SK-N-MC (cell line): ENCODE measurements around the gene TGOLN2.
"Not testable (repeated sequence)": the region's sequence is repeated elsewhere in the genome, so short reads cannot be mapped to it uniquely, and the experiment has no call there.

Experiments
- EZH2 ChIP-seq: fragments of 200-600 bp; sonication (generic); IDR thresholded peaks from one replicate; pipeline ENCODE4 v1.6.1; 2017; ENCODE audit warnings: antibody characterized with exemption
- POLR2AphosphoS5 ChIP-seq: IDR thresholded peaks from 2 replicates; pipeline ENCODE4 v1.6.1; 2012; ENCODE audit warnings: mild to moderate bottlenecking, low read depth, low read length, borderline replicate concordance

DNA sequence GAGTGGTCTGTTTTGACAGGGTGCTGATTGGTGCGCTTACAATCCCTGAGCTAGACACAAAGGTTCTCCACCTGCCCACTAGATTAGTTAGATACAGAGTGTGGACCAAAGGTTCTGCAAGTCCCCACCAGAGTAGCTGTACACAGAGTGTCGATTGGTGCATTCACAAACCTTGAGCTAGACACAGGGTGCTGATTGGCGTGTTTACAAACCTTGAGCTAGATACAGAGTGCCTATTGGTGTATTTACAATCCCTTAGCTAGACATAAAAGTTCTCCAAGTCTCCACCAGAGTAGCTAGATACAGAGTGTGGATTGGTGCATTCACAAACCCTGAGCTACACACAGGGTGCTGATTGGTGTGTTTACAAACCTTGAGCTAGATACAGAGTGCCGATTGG lies 6.1 kb upstream of the TGOLN2 start:
- TF ChIP-seq EZH2, POLR2AphosphoS5: not testable (repeated sequence)
